ENCODE results near the gene HABP2.

The HABP2 gene

DNA sequence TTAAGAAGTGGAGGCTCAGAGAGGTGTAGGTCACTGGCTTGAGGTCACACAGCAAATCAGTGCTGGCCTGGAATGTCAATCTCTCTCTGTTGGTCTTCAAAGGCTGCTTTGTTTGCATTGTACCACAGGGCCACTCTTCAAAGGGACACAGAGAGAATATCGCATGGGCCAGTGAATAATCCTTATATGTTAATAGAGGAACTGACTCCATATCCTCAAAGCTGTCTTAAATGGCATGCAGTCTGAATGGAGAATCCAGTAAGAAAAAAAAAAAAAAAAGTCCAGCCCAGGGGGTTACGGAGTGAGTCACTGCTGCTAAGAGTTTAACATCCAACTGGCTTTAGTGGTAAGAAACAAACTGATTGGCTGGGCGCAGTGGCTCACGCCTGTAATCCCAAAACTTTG, 56.9 kb downstream of the HABP2 start:
- no peak for DNase-seq

DNA sequence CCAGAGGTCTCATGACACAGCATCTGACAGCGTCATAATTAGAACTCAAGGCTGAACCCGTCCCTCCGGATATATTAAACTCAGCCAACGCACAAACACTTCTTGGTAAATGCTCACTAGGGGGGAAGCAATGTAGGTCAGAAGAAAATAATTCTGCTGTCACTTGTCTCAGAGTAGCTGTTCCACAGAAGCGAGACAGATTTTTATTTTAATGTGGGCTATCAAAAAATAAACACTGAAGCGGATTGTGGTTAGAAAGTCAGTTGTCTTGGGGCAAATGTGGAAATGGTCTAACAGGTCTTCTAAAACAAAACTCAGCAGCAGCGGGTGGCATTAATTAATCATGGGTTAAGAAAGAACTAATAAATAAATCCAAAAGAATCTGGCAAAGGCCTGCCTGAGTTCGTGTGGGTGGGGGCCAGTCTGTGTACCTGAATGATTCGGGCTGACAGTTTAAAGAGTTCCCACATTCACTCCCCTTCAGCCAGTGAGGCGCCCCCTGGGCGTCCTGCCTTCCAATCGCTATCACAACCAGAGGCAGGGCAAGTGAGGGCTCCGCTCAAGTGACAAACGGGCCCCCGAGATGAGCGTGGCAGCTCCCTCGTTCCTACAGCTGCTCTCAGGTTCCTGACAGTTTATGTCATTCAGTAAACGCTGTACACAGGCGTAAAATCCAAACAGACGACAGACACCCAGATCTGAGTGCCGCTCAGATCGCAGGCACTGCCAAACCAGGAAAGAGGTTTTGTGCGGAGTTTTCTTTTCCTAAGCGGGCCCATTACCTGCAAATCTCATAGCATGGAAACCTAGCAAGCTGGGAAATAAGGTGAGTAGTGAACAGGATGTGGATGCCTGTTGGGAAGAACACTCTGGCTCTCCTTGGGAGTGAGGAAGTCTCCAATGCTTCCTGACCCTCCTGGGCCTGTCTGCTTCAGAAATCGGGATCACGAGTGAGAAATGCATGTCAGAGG, 58.1 kb downstream of the HABP2 start:
- DNase-seq: no peak

DNA sequence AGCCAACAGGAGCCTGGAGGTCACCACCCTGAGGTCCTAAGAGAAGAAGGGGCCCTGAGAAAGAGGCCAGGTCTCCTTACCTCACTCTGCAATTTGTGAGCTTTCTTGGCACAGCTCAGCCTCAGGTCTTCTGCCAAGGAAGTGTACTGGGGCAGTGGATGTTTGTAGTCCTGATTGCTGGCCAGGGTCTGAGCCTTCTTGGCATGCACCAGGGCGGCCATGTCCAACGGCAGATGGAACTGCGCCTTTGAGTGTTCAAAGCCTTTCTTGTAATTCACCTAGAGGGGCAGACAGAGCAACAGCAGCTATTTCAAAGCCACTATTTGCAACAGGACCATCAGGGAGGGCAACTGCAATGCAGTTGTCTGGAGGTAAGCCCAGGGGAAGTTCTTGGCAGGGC, 59.3 kb downstream of the HABP2 start:
- no peak for DNase-seq

DNA sequence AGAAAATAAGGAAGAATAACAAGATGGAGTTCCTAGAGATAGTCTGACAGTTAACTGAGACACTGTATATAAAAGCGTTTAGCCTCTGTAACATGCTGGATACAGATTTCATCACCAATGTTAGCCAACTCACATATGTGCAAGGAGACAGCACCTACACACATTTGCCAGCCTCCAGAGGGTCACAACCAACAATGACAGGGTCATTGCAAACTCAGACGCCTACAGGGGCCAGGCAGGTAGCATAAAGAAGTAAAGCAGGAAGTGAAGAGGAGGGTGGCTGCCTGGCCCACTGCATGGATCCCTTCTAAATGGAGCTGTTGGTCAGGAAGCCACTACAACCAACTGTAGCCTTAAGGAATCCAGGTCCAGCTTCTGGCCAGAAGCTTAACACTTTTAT, 60.6 kb downstream of the HABP2 start:
- DNase-seq: no peak

DNA sequence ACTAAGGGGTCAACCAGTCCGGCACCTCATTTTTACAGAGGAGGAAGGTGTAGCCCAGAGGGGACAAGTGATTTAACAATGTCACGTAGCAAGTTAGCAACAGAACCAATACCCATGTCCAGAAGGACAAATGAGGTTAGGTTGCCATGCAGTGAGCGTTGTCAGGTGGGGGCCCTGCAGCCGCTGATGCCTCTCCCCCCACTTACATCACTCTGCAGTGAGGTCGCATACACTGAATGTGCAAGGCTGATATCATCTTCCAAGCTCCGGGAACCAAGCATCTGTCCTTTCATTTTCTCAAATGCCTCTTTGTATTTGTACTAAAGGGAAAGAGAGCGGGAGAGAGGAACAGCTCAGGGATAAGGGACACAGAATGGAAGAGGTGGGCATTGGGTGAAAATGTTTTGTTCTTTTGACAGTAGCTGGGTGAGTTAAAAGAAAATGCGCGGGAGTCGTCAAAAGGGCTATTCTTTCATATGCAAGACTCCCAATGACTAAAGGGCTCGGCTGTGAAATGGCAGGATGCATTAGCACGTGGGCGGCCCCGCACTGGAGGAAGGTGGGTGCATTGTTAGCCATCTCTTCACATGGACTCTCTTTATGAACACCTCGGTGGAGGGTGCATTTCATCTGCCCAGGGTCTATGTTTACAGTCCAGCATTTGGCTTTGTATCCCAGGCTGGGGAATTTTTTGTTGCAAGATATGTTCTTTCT, 61.3 kb downstream of the HABP2 start:
- no peak for DNase-seq

DNA sequence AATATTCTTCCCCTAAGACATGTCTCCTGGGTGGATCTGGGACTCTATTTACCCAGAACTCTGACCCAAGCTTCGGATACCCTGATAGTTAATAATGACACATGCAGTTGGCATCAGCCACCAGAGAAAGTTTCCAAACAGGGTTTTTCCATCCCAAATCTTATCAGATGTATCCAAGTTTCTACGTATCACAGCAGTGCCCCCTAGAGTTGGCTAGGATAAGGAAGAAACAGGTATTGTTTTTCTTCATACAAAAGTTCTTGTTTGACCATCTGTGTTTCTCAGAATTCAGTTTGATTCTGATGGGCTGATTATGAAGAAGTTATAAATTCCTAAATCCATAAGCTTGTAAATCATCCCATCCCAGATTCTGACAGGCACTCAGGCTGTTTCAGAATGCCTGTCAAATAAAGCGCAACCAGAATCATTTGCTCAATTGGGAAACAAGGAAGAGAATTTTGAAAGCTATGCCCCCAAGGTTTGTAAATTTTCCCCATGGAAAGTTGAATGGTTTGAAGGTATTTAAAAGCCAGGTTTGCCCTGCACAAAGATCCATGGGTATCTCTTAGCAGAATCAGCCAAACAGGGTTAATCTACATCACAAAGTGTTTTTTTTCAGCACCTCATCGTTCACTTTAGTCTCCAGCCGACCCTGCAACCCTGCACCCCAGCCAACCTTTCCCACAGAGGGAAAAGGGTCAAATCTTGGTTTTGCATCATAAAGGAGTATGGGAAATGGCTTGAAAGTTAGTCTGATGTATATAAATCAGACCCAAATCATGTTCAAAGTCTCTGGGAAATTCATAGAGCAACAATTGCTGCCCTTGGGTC, 63.6 kb downstream of the HABP2 start:
- DNase-seq: no peak

DNA sequence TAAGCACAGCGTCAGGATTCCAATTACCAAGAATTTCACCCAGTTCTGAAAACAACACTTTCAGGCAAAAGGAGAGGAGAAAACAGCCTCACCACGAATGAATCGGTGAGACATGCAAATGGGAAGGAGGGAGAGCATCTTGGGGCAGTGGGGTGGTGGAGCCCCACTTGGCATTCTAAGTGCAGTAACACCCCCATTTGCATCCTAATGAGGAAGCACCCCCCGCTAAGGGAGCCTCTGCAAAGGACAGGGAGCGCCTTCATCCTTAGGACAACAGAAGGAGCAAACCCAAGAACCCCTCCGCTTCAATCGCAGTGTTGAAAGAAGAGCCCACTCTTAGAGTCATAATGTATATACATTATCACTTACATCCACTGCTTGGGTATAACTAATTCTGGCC, 64.2 kb downstream of the HABP2 start:
- no peak for DNase-seq

DNA sequence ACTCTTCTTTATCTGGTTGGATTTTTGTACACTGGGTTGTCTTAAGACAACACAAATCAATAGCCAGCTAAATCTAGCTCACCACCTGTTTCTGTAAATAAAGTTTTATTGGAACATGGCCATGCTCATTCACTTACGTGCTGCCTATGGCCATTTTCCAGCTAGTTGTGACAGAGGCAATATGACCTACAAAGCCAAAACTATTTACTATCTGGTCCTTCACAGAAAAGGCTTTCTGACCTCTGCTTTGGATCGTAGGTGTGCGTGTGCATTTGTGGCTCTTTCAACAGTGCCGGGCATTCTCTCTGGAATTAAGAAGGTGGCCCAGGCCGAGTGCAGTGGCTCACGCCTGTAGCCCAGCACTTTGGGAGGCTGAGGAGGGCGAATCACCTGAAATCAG, 65.5 kb downstream of the HABP2 start:
- DNase-seq: no peak

DNA sequence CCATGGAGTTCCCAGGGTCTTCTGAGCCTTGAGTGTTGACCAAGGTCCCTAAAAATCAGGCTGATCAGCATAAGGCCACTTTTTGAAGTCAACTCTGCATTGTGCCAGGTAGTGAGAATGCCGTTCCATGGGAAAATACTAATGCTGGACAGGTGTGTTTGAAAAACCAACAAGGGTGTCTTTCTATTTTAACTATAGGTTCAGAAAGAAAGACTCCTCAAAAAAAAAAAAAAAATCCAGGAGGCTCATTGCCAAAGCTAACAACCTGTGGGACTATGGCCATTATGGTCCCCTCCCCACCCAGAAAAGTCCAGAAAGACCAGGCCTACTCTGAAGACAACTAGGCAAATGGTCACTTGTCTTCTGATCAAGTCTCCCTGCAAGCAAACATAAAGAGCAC, 66.5 kb downstream of the HABP2 start:
- DNase-seq: no peak

DNA sequence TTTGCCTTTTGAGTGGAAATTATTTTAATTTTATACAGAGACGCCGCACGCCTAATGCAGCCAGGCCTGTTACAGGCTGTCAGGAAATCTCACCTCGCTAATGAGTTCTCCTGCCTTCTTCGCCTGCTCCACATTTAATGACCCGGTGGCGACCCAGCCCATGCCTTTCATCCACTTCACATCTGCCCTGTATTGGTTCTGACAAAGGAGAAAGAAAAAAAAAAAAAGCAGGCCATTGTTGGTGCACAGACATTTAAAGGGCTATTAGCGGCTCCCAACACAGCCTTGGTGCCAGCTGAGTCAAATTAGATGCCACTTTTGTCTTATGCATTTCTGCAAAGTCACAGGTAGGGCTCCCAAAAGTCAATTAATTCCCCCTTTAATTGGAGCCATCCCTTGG, 67.7 kb downstream of the HABP2 start:
- DNase-seq: no peak

DNA sequence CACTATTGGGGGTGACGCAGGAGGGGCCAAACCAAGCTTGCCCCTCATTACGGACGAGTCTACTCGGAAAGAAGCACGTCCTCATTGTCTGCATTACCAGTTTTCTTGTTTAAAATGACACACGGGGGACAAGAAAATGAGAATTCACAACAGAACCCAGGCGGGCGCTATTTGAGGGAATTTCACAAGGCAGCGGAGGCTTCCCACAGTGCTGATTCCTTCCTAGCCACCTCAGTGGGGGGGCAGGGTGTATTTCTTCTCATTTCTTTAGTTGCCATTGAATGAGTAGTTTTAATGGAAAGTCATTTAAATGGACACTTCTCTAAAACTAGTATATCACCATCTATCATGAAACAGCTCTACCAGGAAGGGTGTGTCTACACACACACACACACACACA, 68.1 kb downstream of the HABP2 start:
- DNase-seq: no peak

DNA sequence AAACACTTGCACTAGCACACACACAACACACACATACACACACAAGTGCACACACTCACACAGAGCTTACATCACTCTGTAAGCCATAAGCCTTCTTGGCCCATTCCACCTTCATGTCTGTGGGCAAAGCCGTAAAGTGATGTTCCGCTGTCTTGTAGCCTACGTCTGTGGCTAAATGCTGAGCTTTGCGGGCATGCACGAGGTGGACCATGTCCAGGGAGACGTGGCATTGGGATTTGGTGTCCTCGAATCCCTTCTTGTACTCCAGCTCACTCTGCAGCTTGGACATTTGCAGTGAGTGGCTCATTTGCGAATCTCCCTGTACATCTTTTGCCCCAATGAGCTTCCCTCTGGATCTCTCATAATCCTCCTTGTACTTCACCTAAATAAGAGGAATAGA, 68.9 kb downstream of the HABP2 start:
- DNase-seq: no peak

DNA sequence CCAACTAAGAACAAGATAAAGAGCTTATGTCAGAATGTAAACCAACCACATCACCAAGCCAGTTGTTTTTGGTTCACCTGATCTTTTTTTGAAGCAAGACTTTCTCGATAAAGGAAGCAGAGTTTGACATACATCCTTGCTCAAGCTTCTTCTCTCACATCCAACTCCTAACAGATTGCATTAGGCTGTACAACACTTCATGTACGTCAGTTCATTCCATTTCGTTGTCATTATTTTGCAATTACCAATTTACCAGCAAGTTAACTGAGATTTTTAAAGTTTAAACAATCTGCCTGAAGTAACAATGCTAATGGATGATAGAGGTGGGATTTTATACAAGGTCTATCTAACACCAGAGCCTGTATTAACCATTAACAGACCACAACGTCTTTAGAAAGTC, 70.0 kb downstream of the HABP2 start:
- no peak for DNase-seq

DNA sequence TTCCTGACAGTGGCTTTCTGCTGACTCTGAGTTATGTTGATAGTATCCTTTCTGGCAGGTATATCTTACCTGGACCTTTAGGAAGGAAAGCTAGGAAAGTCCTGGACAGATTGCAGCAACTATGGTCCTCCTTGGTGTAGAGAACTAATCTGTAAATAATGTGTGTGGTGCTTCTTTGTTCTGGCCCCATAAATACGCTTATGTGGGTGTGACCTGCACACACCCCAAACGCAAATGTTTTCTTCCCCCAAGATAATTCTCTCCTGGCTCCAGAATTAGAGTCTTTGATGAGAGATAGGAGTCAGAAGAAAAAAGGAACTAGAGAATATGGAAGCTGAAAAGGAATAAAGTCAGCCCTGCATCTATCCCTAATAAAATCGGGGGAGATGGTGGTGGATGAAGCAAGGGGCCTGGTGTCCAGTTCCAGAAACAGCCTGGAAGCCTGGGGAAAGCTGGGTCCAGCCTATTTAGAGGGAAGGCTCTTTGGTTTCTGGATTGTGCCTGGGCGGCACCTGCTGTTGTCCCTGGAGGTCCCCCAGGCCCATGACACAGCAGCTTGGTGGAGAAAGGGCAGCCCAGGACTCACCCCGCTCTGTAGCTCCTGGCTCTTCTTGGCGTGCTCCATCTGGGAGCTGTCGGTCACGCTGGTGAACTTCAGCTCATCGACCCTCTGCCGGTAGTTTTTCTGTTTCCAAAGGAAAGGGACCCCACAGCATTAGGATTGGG, 72.8 kb downstream of the HABP2 start:
- DNase-seq: no peak

DNA sequence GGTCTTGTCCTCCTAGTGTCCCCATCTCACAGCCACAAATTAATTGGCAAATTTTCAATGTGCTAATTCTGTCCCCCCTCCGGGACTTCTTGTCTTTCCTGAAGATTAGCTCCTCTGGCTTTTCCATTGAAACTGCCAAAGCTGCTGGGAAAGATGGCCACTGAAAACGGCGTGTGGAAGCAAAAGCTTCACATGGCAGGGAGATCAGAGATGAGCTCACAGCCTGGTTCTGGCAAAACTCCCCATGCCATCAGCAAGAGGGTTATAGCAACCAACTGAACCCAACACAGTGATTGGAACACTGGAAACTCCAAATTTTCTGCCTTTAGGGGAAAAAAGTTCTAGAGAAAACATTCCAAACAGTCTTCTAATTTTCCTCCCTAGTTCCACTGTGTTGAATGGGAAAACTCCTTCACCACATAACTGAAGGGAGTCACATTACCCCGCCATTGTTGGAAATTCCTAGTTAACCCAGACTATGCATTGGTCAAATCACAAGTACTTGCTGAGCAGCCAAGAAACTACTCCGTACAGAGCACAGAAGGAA, 74.0 kb downstream of the HABP2 start:
- DNase-seq: no peak

DNA sequence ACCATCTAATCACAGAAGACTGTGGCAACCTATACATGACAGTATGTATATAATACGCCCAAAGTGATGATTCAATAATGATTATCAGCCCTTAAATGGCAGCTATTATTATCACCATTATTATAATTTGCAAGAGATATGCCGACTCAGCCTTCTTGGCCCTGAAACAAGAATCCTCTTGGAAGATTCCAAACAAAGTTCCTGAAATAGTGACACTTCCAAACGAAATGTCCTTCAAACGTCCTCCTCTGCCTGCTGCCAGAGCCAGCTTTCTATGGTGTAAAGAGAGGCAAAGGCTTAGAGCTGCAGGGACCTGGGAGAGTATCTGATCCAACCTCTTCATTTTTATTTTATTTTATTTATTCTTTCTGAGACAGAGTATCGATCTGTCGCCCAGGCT, 75.0 kb downstream of the HABP2 start:
- no peak for DNase-seq

DNA sequence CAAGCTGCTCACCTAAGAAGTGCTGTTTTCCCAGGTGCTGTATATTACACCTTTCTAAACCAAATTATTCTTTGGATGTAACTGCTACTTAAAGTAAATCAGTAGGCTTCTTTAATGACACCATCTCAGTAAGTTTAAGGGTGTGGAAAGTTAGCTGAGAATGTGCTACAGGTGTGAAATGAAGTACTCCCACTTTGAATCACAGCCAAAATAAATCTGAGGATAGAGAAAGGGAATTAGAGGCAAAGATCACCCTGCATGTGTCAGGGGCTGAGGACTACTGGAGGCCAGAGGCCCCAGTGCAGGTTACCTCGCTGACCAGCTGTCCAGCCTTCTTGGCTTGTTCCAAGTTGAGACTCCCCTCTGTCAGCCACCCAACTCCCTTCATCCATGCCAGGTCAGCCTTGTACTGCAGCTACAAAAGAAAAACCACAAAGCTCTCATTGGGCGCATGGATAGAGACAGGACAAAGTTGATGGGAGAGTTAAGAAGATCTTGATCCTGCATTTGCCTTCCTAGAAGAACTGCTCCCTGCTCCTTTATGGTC, 75.8 kb downstream of the HABP2 start:
- DNase-seq: no peak

DNA sequence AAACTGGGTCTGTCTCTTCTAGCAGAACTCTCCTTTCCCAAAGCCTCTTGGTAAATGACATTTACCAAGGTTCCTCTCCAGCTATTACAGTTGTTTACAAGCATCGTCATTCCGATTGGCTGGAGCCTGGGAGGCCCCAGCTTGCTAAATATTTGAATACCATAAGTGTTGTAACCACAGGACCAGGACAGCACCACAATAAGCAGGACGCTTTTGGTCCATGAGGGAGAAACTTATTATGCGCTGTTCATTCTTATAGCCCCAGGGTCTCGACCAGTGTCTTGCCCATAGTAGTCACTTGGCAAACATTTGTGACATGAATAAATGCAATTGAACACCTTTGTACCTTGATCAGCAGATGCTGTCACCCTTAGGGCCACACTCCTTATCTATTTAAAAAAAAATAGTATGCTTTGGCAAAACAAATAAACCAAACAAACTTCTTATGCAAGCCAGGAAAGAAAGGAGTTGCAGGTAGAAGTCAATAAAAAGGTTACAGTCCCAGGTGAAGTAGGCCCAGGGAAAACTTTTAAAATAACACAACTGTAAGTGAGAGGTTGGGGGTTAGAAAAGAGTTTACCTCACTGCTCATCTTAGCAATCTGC, 78.2 kb downstream of the HABP2 start:
- no peak for DNase-seq

DNA sequence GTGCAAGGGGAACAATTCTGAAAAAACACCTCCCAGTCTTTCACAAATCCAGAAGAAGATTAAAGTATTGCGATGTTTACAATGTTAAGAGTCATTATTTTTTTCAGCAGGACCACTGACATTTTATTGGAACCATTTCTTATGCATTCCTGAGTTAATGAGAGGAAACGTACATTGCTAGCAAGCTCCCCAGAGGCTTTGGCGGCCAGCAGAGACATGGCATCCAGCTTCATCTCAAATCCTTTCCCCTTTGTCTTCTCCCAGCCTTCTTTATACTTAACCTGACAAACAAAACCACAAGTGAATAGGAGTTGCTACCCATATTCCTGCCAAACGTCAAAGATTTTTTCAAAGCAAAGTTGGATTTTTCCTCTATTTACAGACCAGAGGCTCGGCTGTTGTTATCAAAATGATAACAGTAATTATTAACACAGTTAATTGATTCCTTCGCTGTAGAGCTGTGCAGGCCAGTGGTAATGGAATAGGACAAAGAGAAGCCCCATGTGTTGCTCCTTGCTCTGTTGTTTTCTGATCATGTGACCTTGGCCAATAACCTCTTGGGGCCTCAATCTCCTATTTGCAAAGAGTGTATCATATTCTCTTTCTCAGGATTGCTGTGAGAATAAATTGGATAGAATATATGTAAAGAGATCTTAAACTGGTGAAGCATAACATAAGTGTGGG, 79.0 kb downstream of the HABP2 start:
- DNase-seq: no peak

Measured in activated CD4-positive, alpha-beta T cell treated with anti-CD3 and anti-CD28 coated beads for 1 hour (primary cell).